Activated naive CD8-positive, alpha-beta T cell treated with anti-CD3 and anti-CD28 coated beads for 36 hours (primary cell): ENCODE measurements around the gene AATK. TPM values are rescaled to one million over a fixed set of nuclear protein-coding genes. Genes with fewer than 3 reads are reported as not detected.

Experiments
- DNase-seq: peaks from one replicate; pipeline ENCODE4 v3.0.0; 2021
- H3K27ac Mint-ChIP-seq: one replicate; pipeline ENCODE4 v1.8.0; 2022; ENCODE audit warnings: mild to moderate bottlenecking, moderate library complexity, mixed read lengths
- H3K27me3 Mint-ChIP-seq: one replicate; pipeline ENCODE4 v1.8.0; 2022; ENCODE audit warnings: mild to moderate bottlenecking, mixed read lengths
- H3K36me3 Mint-ChIP-seq: one replicate; pipeline ENCODE4 v1.8.0; 2021; ENCODE audit warnings: mild to moderate bottlenecking, mixed read lengths
- H3K4me1 Mint-ChIP-seq: one replicate; pipeline ENCODE4 v1.8.0; 2021; ENCODE audit warnings: mixed read lengths
- H3K4me3 Mint-ChIP-seq: one replicate; pipeline ENCODE4 v1.8.0; 2022; ENCODE audit warnings: mild to moderate bottlenecking, moderate library complexity, mixed read lengths
- H3K9me3 Mint-ChIP-seq: one replicate; pipeline ENCODE4 v1.8.0; 2022; ENCODE audit warnings: mixed read lengths
- total RNA-seq, 2 experiments: library from RNA; stranded (reverse); gene quantifications; one replicate each; pipeline ENCODE4 v1.2.3, GENCODE V29; 2021

AATK gene
- total RNA-seq, 2 experiments from 2014 or later = 0.21 to 0.26 TPM

- H3K36me3 Mint-ChIP-seq = no peaks in the 10 kb centered on the region
- no peaks in the 10 kb centered on the region for H3K4me1 Mint-ChIP-seq
- DNase-seq = no peak
- no peaks in the 10 kb centered on the region for H3K27me3 Mint-ChIP-seq
- H3K9me3 Mint-ChIP-seq = peaks cover 3% of the 10 kb centered on the region
- no peak overlapping the region for H3K4me3 Mint-ChIP-seq
- no peak overlapping the region for H3K27ac Mint-ChIP-seq
These were observed 12.4 kb upstream of the AATK start for GRCh38 chr17:81178136-81179091.

- H3K27me3 Mint-ChIP-seq = no peaks in the 10 kb centered on the region
- no peaks in the 10 kb centered on the region for H3K36me3 Mint-ChIP-seq
- H3K27ac Mint-ChIP-seq = no peak overlapping the region
- no peak overlapping the region for H3K4me3 Mint-ChIP-seq
- no peaks in the 10 kb centered on the region for H3K4me1 Mint-ChIP-seq
- DNase-seq = no peak
- peaks cover 3% of the 10 kb centered on the region for H3K9me3 Mint-ChIP-seq
These were observed 10.6 kb upstream of the AATK start for GRCh38 chr17:81176666-81177065.

- no peaks in the 10 kb centered on the region for H3K36me3 Mint-ChIP-seq
- H3K9me3 Mint-ChIP-seq = peaks cover 3% of the 10 kb centered on the region
These were observed 7.7 kb upstream of the AATK start for GRCh38 chr17:81173762-81174155.

DNA sequence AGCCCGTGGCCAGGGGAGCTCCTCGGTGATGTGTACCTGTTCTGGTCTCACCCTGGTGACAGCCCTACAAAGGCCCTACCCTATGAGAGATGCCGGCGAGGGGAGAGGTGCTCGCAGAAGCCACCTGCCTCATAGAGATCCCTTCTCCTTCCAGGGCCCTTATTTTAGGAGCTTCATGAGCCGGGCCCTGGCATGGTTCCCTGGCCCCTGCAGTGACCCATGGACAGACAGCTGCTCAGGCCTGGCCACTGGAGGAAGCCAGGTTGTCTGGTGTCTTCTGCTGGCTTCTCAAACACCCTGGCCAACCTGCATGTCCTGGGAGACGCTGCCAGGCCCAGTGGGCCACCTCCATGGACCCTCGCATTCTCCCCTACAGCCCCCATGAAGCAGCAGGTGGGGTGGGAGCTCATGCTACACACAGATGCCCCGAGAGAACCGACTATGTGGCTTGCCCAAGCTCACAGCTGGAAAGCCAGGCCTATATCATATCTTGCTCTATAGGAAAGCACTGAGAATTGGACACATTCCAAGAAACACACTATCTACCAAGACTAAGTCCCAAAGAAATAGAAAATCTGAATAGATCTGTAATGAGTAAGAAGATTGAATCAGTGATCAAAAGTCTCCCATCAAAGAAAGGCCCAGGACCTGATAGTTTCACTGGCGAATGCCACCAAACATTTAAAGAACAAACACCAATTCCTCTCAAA lies 7.2 kb upstream of the AATK start:
- H3K4me1 Mint-ChIP-seq = no peaks in the 10 kb centered on the region

More at GRCh38 chr17:81173762-81174155, 7.7 kb upstream of the AATK start:
- DNase-seq = no peak
- Mint-ChIP-seq H3K27me3 (no peaks in the 10 kb centered on the region), H3K4me3 (no peak overlapping the region), H3K27ac (no peak overlapping the region), H3K4me1 (no peaks in the 10 kb centered on the region)

DNA sequence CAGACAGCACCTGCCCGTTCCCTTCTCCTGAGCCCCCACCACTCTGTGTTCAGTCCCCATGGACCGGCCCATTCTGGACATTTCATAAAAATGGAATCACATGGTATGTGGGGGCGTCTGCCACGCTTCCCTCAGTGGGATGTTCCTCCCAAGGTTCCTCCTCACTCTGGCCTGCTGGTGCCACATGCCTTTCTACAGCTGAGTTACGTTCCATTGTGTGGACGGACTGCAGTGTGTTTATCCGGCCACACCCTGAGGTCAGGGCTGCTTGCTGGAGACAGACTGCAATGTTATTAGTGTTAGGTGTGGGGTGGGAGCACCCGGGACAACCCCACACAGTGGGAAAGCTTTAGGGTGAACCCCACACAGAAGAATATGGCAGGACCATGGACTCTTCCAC lies 5.9 kb upstream of the AATK start:
- no peaks in the 10 kb centered on the region for H3K36me3 Mint-ChIP-seq
- no peak for DNase-seq
- H3K27ac Mint-ChIP-seq = no peak overlapping the region
- H3K4me1 Mint-ChIP-seq = no peaks in the 10 kb centered on the region
- H3K4me3 Mint-ChIP-seq = no peak overlapping the region
- H3K9me3 Mint-ChIP-seq = peaks cover 3% of the 10 kb centered on the region
- H3K27me3 Mint-ChIP-seq = peaks cover 8% of the 10 kb centered on the region

More for the DNA sequence above, 7.2 kb upstream of the AATK start:
- H3K27me3 Mint-ChIP-seq = peaks cover 1% of the 10 kb centered on the region
- no peak overlapping the region for H3K27ac Mint-ChIP-seq
- H3K4me3 Mint-ChIP-seq = no peak overlapping the region
- no peaks in the 10 kb centered on the region for H3K36me3 Mint-ChIP-seq
- peaks cover 3% of the 10 kb centered on the region for H3K9me3 Mint-ChIP-seq
- DNase-seq = no peak

- H3K4me1 Mint-ChIP-seq = no peaks in the 10 kb centered on the region
- no peak overlapping the region for H3K4me3 Mint-ChIP-seq
- no peaks in the 10 kb centered on the region for H3K36me3 Mint-ChIP-seq
- no peak for DNase-seq
- peaks cover 11% of the 10 kb centered on the region for H3K27me3 Mint-ChIP-seq
- no peak overlapping the region for H3K27ac Mint-ChIP-seq
- H3K9me3 Mint-ChIP-seq = peaks cover 3% of the 10 kb centered on the region
These were observed 4.9 kb upstream of the AATK start for GRCh38 chr17:81170727-81171494.

DNA sequence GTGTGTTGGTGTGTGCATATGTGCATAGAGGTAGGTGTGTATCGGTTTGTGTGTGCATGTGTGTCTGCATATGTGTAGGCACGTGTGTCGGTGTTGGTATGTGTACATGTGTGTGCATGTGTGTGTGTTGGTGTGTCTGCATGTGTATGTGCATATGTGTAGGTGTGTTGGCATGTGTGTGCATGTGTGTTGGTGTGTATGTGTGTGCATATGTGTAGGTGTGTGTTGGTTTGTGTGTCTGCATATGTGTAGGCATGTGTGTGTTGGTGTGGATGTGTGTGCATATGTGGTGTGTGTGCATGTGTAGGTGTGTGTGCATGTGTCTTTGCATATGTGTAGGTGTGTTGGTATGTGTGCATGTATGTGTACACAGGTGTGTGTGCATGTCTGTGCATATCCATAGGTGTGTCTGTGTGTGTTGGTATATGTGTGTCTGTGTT lies 3.9 kb upstream of the AATK start:
- no peaks in the 10 kb centered on the region for H3K4me1 Mint-ChIP-seq
- DNase-seq = no peak
- H3K9me3 Mint-ChIP-seq = no peaks in the 10 kb centered on the region
- H3K27ac Mint-ChIP-seq = no peak overlapping the region
- no peaks in the 10 kb centered on the region for H3K36me3 Mint-ChIP-seq
- H3K4me3 Mint-ChIP-seq = no peak overlapping the region
- peaks cover 11% of the 10 kb centered on the region for H3K27me3 Mint-ChIP-seq

GRCh38 chr17:81167638-81168037 lies 1.6 kb upstream of the AATK start:
- no peaks in the 10 kb centered on the region for H3K9me3 Mint-ChIP-seq
- no peak overlapping the region for H3K4me3 Mint-ChIP-seq
- H3K4me1 Mint-ChIP-seq = no peaks in the 10 kb centered on the region
- no peak overlapping the region for H3K27ac Mint-ChIP-seq
- H3K27me3 Mint-ChIP-seq = peaks cover 19% of the 10 kb centered on the region
- H3K36me3 Mint-ChIP-seq = no peaks in the 10 kb centered on the region
- no peak for DNase-seq

- Mint-ChIP-seq H3K9me3 (no peaks in the 10 kb centered on the region), H3K36me3 (no peaks in the 10 kb centered on the region), H3K27me3 (peaks cover 19% of the 10 kb centered on the region), H3K27ac (no peak overlapping the region), H3K4me1 (no peaks in the 10 kb centered on the region), H3K4me3 (no peak overlapping the region)
- no peak for DNase-seq
These were observed 1.1 kb upstream of the AATK start for GRCh38 chr17:81167194-81167524.

DNA sequence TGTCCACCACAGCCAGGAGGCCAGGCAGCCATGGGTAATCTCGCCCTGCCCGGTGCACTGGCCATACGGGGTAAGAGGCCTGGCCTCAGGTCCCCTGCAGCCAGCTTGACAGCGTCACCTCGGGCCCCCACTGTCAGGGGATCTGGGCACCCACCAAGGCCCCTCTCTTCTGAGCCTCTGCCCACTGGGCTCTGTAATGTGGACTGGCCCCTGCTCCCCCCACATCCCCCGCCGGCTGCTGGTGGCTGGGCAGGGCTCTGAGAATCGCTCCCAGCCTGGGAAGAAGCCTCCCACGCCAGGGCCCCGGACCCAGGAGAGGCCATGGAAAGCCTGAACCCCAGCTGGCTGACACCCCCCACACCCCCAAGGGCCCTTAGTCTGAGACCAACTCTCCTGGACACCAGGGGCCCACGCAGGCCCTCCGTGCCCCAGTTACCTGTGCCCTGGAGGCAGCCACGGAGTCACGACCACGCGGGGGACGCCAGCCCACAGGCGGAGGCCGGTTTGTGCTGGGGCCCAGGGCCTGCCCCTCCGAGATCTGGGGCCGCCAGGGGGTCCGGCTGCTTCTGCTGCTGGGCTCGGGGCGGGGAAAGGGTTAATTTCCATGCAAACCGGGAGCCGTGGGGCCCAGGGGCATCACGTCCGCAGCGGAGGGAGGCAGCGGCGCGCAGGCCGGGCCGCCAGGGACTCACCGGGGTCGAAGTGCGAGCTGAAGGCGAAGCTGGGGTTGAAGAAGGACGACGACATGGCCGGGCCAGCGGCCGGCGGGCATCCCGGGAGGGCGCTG lies 582 bp downstream of the AATK start, which contains the start of gene PVALEF:
TSS of gene PVALEF (plus strand) at position 262 of the 787 bp plus-strand sequence. CDS start 15,720 bp downstream, outside the sequence.
- Mint-ChIP-seq H3K27me3 (peaks cover 28% of the 10 kb centered on the region), H3K4me1 (no peaks in the 10 kb centered on the region), H3K4me3 (peak within 1 kb of the TSS; percentile 34), H3K27ac (no peak within 1 kb of the TSS), H3K9me3 (no peaks in the 10 kb centered on the region), H3K36me3 (no peaks in the 10 kb centered on the region)
- no peak for DNase-seq

GRCh38 chr17:81164371-81165245 lies 1.4 kb downstream of the AATK start:
- Mint-ChIP-seq H3K4me3 (no peak overlapping the region), H3K27me3 (peaks cover 28% of the 10 kb centered on the region), H3K27ac (no peak overlapping the region), H3K9me3 (no peaks in the 10 kb centered on the region), H3K36me3 (no peaks in the 10 kb centered on the region), H3K4me1 (no peaks in the 10 kb centered on the region)
- DNase-seq = no peak

DNA sequence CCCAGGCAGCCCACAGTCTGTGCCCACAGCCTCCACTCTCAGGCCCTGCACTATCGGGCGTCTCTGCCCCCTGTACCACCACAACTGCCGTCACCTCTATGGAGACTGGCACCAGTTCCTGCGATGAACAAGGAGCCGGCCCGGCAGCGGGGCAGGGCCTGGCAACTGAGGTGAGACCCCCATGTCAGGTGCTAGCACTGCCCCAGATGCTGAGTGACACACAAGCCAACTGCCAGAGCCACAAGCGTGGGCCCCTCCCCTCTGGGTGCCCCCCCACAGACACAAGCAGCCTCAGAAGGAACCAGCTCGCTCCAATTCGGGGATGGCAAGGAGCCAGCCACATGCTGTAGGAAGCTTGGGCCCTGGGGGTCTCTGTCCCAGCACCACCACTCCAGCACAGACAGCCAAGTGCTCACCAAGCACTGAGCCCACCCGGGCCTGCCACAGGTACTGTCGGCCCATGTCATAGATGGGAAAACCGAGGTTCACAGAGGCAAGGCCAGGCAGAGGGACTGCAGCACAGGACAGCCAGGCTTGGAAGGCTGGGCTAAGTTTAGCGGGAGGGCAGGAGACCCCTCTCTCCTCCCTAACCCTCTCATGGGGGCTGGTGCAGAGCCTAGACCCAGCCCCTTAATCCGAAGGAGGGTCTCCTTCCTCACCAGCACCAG lies 2.2 kb downstream of the AATK start:
- no peak for DNase-seq
- Mint-ChIP-seq H3K36me3 (no peaks in the 10 kb centered on the region), H3K4me1 (no peaks in the 10 kb centered on the region), H3K4me3 (no peak overlapping the region), H3K27ac (no peak overlapping the region), H3K27me3 (peaks cover 28% of the 10 kb centered on the region), H3K9me3 (no peaks in the 10 kb centered on the region)

DNA sequence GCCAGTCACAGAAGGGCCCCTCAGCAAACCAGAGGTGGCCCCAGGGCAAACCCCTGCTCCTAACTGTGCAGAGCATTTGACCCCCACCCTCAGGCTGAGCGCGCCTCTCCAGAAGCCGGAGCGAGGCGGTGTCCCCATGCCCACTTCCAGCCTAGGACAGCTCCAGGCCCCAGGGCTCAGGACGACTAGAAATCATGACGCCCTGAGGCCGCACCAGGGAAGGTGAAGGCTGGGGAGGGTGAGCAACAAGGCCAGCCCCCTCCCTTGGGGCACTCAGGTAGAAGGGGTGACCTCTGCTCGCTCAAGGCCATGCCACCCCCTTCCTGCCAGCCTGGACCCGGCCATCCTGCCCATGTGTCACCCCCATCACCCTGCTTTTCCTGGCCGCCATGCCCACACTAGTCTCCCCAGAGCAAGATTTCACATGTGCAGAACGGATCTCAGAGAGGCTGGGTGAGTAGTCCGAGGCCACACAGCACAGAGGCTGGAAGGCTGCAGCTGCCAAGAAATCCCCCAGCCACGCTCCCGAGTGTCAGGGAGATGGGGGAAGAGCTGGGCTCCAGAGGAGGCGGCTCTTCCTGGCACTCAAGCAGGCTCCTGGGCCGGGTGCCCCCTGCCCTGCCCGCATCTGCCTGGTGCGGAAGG lies 2.8 kb downstream of the AATK start:
- Mint-ChIP-seq H3K27me3 (peaks cover 26% of the 10 kb centered on the region), H3K36me3 (no peaks in the 10 kb centered on the region), H3K4me1 (no peaks in the 10 kb centered on the region), H3K4me3 (no peak overlapping the region), H3K27ac (no peak overlapping the region), H3K9me3 (no peaks in the 10 kb centered on the region)
- DNase-seq = no peak
